Bronchial epithelial cell (primary cell): ENCODE measurements around the gene POLR3E. TPM values are rescaled to one million over a fixed set of nuclear protein-coding genes. Genes with fewer than 3 reads are reported as not detected.

Experiments
- DNase-seq: peaks from one replicate; pipeline ENCODE4 v3.0.0-alpha.2; 2010; ENCODE audit warnings: low read depth
- FAIRE-seq: peaks from 2 replicates; lab custom pipeline; 2011; peaks lifted over from hg19 to GRCh38; lab: Jason Lieb, UNC
- H3K27me3 ChIP-seq: 2 replicates; pipeline ENCODE4 v1.5.1; 2011; ENCODE audit warnings: low read length; ENCODE audit not compliant: control insufficient read depth, insufficient read depth
- H3K36me3 ChIP-seq: 2 replicates; pipeline ENCODE4 v1.5.1; 2011; ENCODE audit warnings: low read length; ENCODE audit not compliant: control insufficient read depth, insufficient read depth
- H3K4me3 ChIP-seq: 2 replicates; pipeline ENCODE4 v1.5.1; 2011; ENCODE audit warnings: mild to moderate bottlenecking, low read depth, low read length, control low read depth
- total RNA-seq: library from RNA; depleted of rRNA; stranded (reverse); fragments of >200 nt; gene quantifications from 2 replicates; pipeline ENCODE4 v1.2.1, GENCODE V29; 2014
- TF ChIP-seq, protein P1 (sequence below): IDR thresholded peaks from 2 replicates; pipeline ENCODE4 v1.5.1; 2011; ENCODE audit warnings: mild to moderate bottlenecking, moderate library complexity, low read length, control low read depth, inconsistent platforms; ENCODE audit not compliant: insufficient read depth, severe bottlenecking

Gene POLR3E
- total RNA-seq, 1 donor from 2014 or later, result 60.3 TPM

DNA sequence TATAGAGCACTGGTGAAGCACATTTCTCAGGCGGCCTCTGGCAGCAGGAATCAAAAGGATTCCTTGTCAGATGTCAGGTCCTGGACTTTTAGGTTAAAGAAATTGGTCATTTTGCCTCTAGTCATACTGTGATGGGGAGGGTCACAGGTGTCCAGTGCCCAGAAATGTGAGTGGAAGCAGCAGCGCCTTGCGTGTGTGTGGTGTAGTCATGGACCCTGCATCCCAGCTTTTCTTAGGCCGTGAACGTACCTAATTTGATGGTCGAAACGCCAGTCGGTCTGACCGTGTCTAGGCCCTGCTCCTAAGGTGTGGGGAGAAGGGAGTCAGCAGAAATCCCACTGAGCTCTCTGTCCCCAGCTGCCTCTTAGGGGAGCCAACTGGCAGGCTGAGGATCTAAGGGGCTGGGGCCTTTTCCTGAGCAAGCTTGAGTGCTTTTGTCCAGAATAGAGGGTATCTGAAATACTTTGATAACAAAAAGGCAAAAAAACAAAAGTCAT lies 32.0 kb downstream of the POLR3E start:
- H3K36me3 ChIP-seq, result peaks cover 40% of the 10 kb centered on the region
- no peaks in the 10 kb centered on the region for H3K27me3 ChIP-seq
- FAIRE-seq, result no peak
- TF ChIP-seq, protein P1, sequence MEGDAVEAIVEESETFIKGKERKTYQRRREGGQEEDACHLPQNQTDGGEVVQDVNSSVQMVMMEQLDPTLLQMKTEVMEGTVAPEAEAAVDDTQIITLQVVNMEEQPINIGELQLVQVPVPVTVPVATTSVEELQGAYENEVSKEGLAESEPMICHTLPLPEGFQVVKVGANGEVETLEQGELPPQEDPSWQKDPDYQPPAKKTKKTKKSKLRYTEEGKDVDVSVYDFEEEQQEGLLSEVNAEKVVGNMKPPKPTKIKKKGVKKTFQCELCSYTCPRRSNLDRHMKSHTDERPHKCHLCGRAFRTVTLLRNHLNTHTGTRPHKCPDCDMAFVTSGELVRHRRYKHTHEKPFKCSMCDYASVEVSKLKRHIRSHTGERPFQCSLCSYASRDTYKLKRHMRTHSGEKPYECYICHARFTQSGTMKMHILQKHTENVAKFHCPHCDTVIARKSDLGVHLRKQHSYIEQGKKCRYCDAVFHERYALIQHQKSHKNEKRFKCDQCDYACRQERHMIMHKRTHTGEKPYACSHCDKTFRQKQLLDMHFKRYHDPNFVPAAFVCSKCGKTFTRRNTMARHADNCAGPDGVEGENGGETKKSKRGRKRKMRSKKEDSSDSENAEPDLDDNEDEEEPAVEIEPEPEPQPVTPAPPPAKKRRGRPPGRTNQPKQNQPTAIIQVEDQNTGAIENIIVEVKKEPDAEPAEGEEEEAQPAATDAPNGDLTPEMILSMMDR, result no peak
- H3K4me3 ChIP-seq, result no peak overlapping the region
- DNase-seq, result no peak

DNA sequence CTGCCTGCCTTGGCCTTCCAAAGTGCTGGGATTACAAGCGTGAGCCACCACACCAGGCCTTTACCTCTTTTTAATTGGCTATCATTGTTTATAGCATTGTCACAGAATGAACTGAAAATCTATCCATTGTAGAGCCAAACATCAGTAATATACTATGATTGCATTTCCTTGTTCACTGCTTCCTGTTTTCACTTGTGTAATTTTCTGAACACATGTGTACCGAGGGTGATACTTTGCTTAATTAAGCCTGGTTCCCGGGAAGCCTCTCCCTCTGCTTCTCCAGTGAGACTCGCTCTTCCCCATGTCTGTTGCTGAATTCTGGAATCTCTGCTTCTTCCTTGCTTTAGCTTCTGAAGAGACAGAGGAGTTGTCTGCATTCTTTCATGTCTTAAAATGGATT lies 33.1 kb downstream of the POLR3E start:
- DNase-seq (no peak), FAIRE-seq (no peak)
- Histone ChIP-seq H3K4me3 (no peak overlapping the region), H3K27me3 (no peaks in the 10 kb centered on the region), H3K36me3 (peaks cover 31% of the 10 kb centered on the region)
- TF ChIP-seq, protein P1, result no peak

DNA sequence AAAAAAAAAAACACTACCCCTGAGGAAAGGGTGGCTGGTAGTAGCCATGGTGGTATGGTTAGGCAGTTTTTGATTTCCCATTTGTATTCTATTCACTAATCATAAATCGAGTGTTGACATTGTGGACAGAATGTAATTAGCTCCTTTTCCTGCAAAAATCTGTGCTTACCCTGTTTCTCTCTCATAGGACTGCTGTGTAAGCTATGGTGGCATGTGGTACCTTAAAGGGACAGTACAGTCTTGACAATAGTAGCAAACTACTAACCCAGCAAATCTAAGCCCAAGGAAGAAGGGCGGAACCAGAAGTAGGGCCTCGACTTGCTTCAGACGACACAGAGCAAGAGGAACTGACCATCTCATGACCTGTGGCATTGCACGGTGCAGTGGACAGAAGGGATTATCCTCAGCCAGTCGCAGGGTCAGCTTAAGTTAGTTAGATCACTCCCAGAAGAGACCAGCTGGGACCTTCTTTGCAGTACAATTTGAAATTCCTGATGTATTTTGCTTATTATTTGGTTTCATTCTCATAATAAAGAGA lies 36.3 kb downstream of the POLR3E start:
- H3K27me3 ChIP-seq, result no peaks in the 10 kb centered on the region
- DNase-seq (no peak), FAIRE-seq (no peak)
- peaks cover 13% of the 10 kb centered on the region for H3K36me3 ChIP-seq
- TF ChIP-seq, protein P1, result no peak
- no peak overlapping the region for H3K4me3 ChIP-seq

DNA sequence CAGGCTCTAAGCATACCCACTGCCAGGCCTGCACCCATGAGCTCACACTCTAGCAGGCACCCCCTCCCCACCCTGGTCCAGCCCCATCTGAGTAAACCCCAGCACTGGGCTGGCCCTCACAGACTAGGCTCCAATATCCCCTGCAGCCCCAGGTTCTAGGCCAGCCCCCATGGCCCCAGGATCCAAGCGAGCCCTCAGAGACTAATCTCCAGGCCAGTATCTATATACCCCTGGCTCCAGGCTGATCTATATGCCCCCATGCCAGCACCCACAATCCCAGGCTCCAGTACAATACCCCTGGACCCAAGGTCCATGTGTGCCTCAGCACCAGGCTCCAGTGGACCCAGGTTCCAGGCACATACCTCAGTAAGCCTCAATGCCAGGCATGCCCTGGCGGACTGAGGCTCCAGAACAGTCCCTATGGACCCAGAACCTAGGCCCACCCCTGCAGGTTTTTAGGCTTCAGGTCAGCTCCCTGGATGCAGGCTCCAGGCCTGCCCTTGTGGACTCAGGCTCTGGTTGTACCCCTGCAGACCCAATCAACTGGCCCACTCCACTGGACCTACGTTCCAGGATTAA lies 38.5 kb downstream of the POLR3E start:
- TF ChIP-seq, protein P1, result no peak
- Histone ChIP-seq H3K27me3 (no peaks in the 10 kb centered on the region), H3K36me3 (peaks cover 11% of the 10 kb centered on the region), H3K4me3 (no peak overlapping the region)
- no peak for FAIRE-seq
- DNase-seq, result no peak

DNA sequence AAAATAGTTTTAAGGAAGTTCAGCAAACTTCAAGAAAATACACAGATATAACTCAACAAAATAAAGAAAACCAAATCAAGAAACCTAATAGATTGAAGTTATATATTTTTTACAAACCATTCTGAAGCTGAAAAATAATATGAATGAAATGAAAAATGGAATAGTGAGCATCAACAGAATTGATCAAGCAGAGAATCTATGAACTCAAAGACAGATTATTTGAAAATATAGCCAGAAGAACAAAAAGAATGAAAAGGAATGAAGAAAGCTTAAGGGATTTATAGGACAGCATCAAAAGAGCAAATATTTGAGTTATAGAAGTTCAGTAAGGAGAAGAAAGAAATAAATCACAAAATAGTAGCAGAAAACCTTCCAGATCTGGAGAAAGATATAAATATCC lies 39.4 kb downstream of the POLR3E start:
- FAIRE-seq (no peak), DNase-seq (no peak)
- TF ChIP-seq, protein P1, result no peak
- H3K36me3 ChIP-seq, result peaks cover 10% of the 10 kb centered on the region
- no peaks in the 10 kb centered on the region for H3K27me3 ChIP-seq
- H3K4me3 ChIP-seq, result no peak overlapping the region
